ENCODE data around the gene TAPBP.
A peak's percentile ranks its signal among the peaks of the same experiment; 100 is the strongest.
"Not testable (repeated sequence)": the region's sequence is repeated elsewhere in the genome, so short reads cannot be mapped to it uniquely, and the experiment has no call there.

TAPBP gene

GRCh38 chr6:33295621-33296369 lies 18.1 kb downstream of the TAPBP start:
- no peak for DNase-seq

GRCh38 chr6:33294086-33294823 lies 19.6 kb downstream of the TAPBP start:
- no peak for DNase-seq

GRCh38 chr6:33292996-33293682 lies 20.7 kb downstream of the TAPBP start:
- DNase-seq: no peak

- no peak for DNase-seq
Measured at GRCh38 chr6:33290459-33290858, 23.4 kb downstream of the TAPBP start.

GRCh38 chr6:33289784-33290315 lies 24.0 kb downstream of the TAPBP start:
- no peak for DNase-seq

- peak; percentile 97 for DNase-seq
Measured at GRCh38 chr6:33288921-33289783, 24.7 kb downstream of the TAPBP start, which contains the start of the genes PFDN6 and WDR46. PFDN6 (plus strand) TSS chr6:33289601; CDS start chr6:33289857, 256 bp downstream. WDR46 (minus strand) TSS chr6:33289239; CDS start chr6:33289170, 69 bp downstream.

GRCh38 chr6:33288141-33288920 lies 25.5 kb downstream of the TAPBP start:
- DNase-seq: no peak

- DNase-seq: no peak
Measured at GRCh38 chr6:33286946-33287914, 26.6 kb downstream of the TAPBP start.

- DNase-seq: not testable (repeated sequence)
Measured at GRCh38 chr6:33285214-33285613, 28.7 kb downstream of the TAPBP start.

GRCh38 chr6:33280539-33280938 lies 33.3 kb downstream of the TAPBP start:
- DNase-seq: no peak

- DNase-seq: peak; percentile 7
Measured at GRCh38 chr6:33279971-33280511, 33.8 kb downstream of the TAPBP start.

GRCh38 chr6:33279257-33279695 lies 34.6 kb downstream of the TAPBP start:
- no peak for DNase-seq

GRCh38 chr6:33278810-33279209 lies 35.1 kb downstream of the TAPBP start:
- no peak for DNase-seq

GRCh38 chr6:33278392-33278741 lies 35.5 kb downstream of the TAPBP start:
- DNase-seq: no peak

GRCh38 chr6:33277663-33278391 lies 36.1 kb downstream of the TAPBP start:
- DNase-seq: no peak

GRCh38 chr6:33276864-33277662 lies 36.8 kb downstream of the TAPBP start, which contains the start of gene B3GALT4:
B3GALT4 (plus strand) TSS chr6:33277123; CDS start chr6:33277420, 297 bp downstream.
- no peak for DNase-seq

GRCh38 chr6:33276581-33276863 lies 37.4 kb downstream of the TAPBP start:
- DNase-seq: no peak
